Ramos (cell line): ENCODE measurements around the gene CCS.

ENCODE experiments used
- in situ Hi-C: fragments of 300-500 bp; cut with MboI; formaldehyde crosslinking; loops from one replicate; pipeline ENCODE4 v1.14.3; 2022; ENCODE audit warnings: low sequenced_read_pairs; ENCODE audit not compliant: unreplicated experiment

Gene CCS

DNA sequence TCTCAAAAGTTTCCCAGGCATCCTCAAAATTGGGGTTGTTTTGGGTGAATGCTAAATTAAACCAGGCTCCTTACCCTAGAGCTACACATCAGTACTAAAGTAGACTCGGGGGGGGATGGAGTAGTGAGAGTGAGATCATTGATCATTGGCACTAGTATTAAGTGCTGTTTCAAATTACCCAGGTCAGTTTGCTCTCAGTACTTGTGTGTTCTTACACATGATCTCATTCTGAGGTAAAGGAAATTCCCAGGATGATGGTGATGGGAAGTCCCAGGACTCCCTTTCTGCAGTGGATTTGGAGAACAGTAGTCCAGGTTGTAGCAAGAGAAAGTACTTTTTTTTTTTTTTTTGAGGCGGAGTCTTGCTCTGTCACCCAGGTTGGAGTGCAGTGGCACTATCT, 58.0 kb downstream of the CCS start:
- in situ Hi-C loops: no loop called here

DNA sequence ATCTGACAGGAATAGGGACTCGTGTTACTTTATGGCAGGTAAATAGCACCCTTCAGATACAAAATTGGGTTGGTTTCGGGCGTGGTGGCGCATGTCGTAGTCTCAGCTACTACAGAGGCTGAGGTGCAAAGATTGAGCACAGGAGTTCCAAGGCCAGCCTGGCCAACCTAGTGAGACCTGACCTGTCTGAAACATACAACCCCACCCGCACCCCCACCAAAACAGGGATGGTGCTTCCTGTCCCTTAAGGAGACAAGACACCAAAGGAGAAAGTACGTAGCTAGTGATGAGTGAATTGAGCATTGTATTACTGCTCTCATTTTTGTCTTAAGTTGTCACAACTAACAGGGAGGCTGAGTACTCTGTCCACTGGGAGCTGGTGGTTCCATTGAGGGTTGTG, 59.7 kb downstream of the CCS start:
- in situ Hi-C loops: no loop called here

DNA sequence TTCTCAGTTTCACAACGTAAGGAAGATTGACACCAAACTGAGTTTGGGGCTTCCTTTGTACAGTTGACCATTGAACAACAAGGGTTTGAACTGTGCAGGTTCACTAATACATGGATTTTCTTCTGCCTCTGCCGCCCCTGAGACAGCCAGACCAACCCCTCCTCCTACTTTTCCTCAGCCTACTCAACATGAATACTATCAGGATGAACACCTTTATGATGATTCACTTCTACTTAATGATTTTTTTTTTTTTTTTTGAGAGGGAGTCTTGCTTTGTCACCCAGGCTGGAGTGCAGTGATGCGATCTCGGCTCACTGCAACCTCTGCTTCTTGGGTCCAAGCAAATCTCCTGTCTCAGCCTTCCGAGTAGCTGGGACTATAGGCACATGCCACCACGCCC, 60.1 kb downstream of the CCS start:
- in situ Hi-C loops: no loop called here
